GM04504 (cell line): ENCODE measurements around the gene NDC1.
"Not testable (repeated sequence)": the region's sequence is repeated elsewhere in the genome, so short reads cannot be mapped to it uniquely, and the experiment has no call there.

Experiments
- DNase-seq: peaks from one replicate; pipeline ENCODE4 v3.0.0-alpha.2; 2012; ENCODE audit warnings: low read depth

Gene NDC1, protein sequence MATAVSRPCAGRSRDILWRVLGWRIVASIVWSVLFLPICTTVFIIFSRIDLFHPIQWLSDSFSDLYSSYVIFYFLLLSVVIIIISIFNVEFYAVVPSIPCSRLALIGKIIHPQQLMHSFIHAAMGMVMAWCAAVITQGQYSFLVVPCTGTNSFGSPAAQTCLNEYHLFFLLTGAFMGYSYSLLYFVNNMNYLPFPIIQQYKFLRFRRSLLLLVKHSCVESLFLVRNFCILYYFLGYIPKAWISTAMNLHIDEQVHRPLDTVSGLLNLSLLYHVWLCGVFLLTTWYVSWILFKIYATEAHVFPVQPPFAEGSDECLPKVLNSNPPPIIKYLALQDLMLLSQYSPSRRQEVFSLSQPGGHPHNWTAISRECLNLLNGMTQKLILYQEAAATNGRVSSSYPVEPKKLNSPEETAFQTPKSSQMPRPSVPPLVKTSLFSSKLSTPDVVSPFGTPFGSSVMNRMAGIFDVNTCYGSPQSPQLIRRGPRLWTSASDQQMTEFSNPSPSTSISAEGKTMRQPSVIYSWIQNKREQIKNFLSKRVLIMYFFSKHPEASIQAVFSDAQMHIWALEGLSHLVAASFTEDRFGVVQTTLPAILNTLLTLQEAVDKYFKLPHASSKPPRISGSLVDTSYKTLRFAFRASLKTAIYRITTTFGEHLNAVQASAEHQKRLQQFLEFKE

GRCh38 chr1:53837924-53838653, at the start of gene NDC1:
Gene NDC1 (minus strand): TSS chr1:53838296. CDS start chr1:53838261, 35 bp downstream.
- peak; percentile 89 for DNase-seq

GRCh38 chr1:53883600-53883999, 45.5 kb upstream of the NDC1 start:
- not testable (repeated sequence) for DNase-seq

- not testable (repeated sequence) for DNase-seq
These were observed 43.8 kb upstream of the NDC1 start for GRCh38 chr1:53881853-53882252.

GRCh38 chr1:53878492-53879105, 40.5 kb upstream of the NDC1 start:
- peak; percentile 32 for DNase-seq

- DNase-seq: not testable (repeated sequence)
These were observed 37.1 kb upstream of the NDC1 start for GRCh38 chr1:53875150-53875549.

DNA sequence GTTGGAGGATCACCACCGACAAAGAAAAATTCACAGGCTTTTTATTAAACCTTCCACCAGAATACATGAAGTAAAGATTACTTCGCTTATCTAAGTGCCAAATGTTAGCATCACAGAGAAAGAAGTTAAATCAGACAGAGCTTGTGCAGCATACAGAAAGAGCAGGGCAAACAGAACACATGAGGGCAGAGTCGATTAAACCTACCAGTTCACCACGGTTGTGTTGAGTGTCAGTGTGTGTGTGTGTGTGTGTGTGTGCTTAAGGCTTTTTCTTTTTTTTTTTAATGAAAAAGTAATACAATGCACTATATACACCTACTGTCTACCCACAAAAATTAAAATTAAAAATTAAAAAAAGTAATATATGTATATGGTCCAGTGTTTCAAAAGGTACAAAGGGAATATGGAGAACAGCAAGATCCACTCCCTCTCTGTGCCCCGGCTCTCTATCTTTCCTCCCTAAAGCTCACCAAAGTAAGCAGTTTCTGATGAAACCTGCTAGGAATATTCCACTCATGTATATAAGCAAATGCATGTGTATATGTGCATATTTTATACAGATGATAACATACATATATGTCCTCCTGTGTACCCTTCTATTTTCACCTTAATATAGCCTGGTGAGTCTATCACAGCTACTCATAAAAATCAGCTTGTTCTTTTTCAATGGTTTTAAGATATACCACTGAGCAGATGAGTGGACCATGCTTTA, 33.8 kb upstream of the NDC1 start:
- no peak for DNase-seq

- DNase-seq: no peak
These were observed 33.1 kb upstream of the NDC1 start for GRCh38 chr1:53871221-53871620.

GRCh38 chr1:53869454-53870117, 31.5 kb upstream of the NDC1 start:
- DNase-seq: no peak

DNA sequence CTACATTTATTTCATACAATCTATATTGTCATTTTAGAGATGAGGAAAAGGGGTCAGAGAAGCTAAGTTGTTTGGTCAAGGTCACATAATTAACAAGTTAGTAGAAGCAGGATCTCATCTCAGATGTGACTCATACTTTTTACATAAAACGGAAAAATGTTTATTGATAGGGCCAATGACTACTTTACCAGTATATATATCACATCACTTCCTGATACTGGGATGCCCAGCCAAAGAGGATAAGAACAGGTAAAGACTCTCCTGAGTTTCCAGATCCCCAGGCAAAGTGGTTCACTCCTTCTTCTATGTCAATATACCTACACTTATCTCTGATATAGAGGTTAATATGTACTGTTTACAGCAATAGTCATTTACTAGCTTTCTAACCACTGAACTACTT, 30.5 kb upstream of the NDC1 start:
- no peak for DNase-seq

GRCh38 chr1:53862507-53862906, 24.4 kb upstream of the NDC1 start:
- no peak for DNase-seq

- DNase-seq: peak; percentile 22
These were observed 22.9 kb upstream of the NDC1 start for GRCh38 chr1:53860967-53861411.

GRCh38 chr1:53851571-53852285, 13.6 kb upstream of the NDC1 start:
- no peak for DNase-seq

DNA sequence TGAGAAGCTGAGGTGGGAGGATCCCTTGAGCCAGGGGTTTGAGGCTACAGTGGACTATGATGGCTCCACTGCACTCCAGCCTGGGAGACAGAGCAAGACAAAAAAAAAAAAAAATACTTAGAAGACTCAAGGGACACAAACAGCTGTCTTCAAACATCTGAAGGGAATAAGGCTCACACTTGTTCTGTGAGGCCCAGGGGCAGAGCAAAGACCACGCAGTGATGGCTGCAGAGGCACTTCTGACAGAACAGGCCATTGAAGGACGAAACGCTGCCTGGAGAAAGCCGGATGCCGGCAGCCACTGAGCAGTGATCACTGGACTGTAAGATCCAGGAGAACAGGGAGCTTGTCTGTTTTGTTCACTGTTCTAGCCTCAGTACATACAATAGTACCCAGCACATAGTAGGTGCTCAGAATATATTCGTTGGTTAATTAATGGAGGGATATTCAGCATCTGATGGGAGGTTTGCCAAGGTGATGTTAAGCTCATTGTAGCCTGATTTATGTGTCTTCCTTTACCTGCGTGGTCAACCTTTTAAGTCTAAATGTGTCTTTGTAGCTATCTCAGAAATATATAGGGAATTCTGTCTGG, 12.1 kb upstream of the NDC1 start:
- no peak for DNase-seq

- DNase-seq: no peak
These were observed 9.9 kb upstream of the NDC1 start for GRCh38 chr1:53847980-53848379.

DNA sequence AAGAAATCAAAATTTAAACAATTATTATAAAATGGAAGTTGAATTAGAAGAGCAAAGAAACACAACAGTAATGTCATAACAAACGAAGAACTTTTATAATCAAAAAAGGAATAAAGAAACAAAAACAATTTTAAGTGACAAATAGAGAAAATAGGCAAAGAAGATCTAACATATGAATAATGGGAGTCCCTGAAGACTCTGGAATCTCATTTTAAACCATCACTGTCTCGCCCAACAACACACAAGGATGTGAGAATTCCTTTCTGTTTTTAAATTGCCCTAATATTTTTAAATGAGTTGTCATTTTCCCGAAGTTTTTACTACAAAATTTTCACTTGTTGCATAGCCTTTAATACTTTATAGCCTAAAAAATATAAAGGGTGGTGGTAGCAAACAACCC, 4.3 kb upstream of the NDC1 start:
- no peak for DNase-seq

- DNase-seq: no peak
These were observed 518 bp upstream of the NDC1 start for GRCh38 chr1:53838654-53838974.

- no peak for DNase-seq
These were observed 511 bp downstream of the NDC1 start for GRCh38 chr1:53837646-53837923.

DNA sequence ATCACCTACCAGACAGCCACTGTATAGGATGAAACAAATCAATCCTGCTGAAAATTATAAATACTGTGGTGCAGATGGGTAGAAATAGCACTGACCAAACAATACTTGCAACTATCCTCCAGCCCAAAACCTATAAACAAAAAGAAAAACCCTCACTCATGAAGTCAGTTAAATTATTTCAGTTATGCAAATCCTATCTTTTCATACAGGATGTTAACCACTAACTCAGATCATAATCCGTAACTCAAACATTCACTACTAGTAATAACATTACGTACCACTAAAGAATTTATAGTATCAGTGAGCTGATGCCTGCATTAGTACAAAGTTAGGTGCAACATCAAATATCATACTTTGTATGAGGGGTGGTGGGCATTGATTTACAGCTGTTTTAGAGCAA, 2.6 kb downstream of the NDC1 start:
- DNase-seq: no peak

DNA sequence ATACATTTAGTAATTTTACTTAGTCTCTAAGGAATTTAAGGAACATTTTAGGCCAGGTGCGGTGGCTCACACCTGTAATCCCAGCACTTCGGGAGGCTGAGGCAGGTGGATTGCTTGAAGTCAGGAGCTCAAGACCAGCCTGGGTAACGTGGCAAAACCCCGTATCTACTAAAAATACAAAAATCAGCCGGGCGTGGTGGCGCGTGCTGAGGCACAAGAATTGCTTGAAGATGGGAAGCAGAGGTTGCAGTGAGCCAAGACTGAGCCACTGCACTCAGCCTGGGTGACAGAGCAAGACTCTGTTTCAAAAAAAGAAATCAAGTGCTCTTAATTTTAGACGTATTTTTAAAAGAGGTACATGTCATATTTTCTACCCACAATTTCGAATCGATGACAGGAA, 3.3 kb downstream of the NDC1 start:
- no peak for DNase-seq

DNA sequence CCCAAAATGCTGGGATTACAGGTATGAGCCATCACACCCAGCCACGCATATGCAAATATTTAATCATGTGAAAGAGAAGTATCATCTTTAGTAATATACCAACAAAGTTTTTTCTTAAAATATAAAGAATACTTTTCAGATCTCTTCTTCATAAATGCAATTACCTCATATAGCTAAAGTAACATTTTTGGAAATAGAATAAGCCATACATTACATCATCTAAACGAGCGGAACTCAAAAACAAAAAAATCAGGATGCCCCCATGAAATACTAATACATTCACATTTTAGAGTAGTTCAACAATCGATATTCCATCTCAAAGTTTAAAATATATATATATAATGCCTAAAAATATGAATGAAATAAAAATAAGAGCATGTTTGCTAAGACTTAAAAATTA, 4.7 kb downstream of the NDC1 start:
- no peak for DNase-seq

- no peak for DNase-seq
These were observed 11.7 kb downstream of the NDC1 start for GRCh38 chr1:53826367-53826766.
